IMR-90 (cell line): ENCODE data around the gene ARL6IP5. TPM values are rescaled to one million over a fixed set of nuclear protein-coding genes. Genes with fewer than 3 reads are reported as not detected.

ENCODE experiments used
- ATAC-seq: fragments of 200-7000 bp; cut with Tn5 transposase; 2 replicates; pipeline ENCODE4 v1.9.1; 2020; ENCODE audit warnings: low read depth, mild to moderate bottlenecking, moderate library complexity
- BruUV-seq: library from RNA; stranded (reverse); fragments of 400-500 nt; replicated peaks from 2 replicates; lab custom pipeline; 2021; lab: Mats Ljungman, UMichigan
- CTCF ChIA-PET: fragments of 300-600 bp; formaldehyde crosslinking; extraction: SDS; loops from one replicate; lab custom pipeline; 2021; ENCODE audit warnings: antibody characterized with exemption; lab: Yijun Ruan, JAX
- POLR2A ChIA-PET: fragments of 300-600 bp; sonication (Branson Sonifier 250); formaldehyde crosslinking; loops from one replicate; lab custom pipeline; 2022; ENCODE audit warnings: antibody characterized with exemption; ENCODE audit not compliant: unreplicated experiment; lab: Charles Lee
- DNase-seq: peaks from one replicate; pipeline ENCODE4 v3.0.0; 2013
- H2AFZ ChIP-seq: replicated peaks from 2 replicates; pipeline ENCODE3; 2013; ENCODE audit warnings: low read length, mild to moderate bottlenecking; ENCODE audit not compliant: poor library complexity
- H2AK5ac ChIP-seq: 2 replicates; pipeline ENCODE4 v1.6.1; 2013; ENCODE audit warnings: low read depth, low read length, inconsistent platforms
- H2AK9ac ChIP-seq: replicated peaks from 2 replicates; pipeline ENCODE3; 2013; ENCODE audit warnings: mild to moderate bottlenecking, low read depth, low read length, moderate library complexity; ENCODE audit not compliant: poor library complexity
- H2BK120ac ChIP-seq: 2 replicates; pipeline ENCODE4 v1.6.1; 2013; ENCODE audit warnings: low read depth, low read length, inconsistent platforms
- H2BK15ac ChIP-seq: 3 replicates; pipeline ENCODE4 v1.6.1; 2013; ENCODE audit warnings: low read depth, low read length, inconsistent platforms
- H2BK20ac ChIP-seq: 2 replicates; pipeline ENCODE4 v1.6.1; 2013; ENCODE audit warnings: low read depth, mild to moderate bottlenecking, inconsistent platforms, low read length, moderate library complexity
- H2BK5ac ChIP-seq: 2 replicates; pipeline ENCODE4 v1.6.1; 2013; ENCODE audit warnings: mild to moderate bottlenecking, low read depth, low read length, inconsistent platforms; ENCODE audit not compliant: poor library complexity, severe bottlenecking
- H3K14ac ChIP-seq: replicated peaks from 2 replicates; pipeline ENCODE4 v1.6.1; 2013; ENCODE audit warnings: low read depth, low read length, inconsistent platforms
- H3K18ac ChIP-seq: 2 replicates; pipeline ENCODE4 v1.6.1; 2013; ENCODE audit warnings: low read depth, low read length, control low read depth
- H3K23ac ChIP-seq: 2 replicates; pipeline ENCODE4 v1.6.1; 2013; ENCODE audit warnings: low read depth, low read length, inconsistent platforms
- H3K27ac ChIP-seq: 2 replicates; pipeline ENCODE4 v1.5.1; 2013; ENCODE audit warnings: mild to moderate bottlenecking, control low read depth, low read length; ENCODE audit not compliant: insufficient read depth
- H3K27me3 ChIP-seq: 2 replicates; pipeline ENCODE4 v1.6.1; 2013; ENCODE audit warnings: low read length; ENCODE audit not compliant: control insufficient read depth, insufficient read depth
- H3K36me3 ChIP-seq: 2 replicates; pipeline ENCODE4 v1.6.1; 2013; ENCODE audit warnings: low read length, mixed read lengths; ENCODE audit not compliant: control insufficient read depth, insufficient read depth
- H3K4ac ChIP-seq: 2 replicates; pipeline ENCODE4 v1.6.1; 2013; ENCODE audit warnings: low read depth, low read length, inconsistent platforms
- H3K4me1 ChIP-seq: 2 replicates; pipeline ENCODE4 v1.6.1; 2013; ENCODE audit warnings: low read length, mixed read lengths; ENCODE audit not compliant: control insufficient read depth, insufficient read depth
- H3K4me2 ChIP-seq: 2 replicates; pipeline ENCODE4 v1.6.1; 2013; ENCODE audit warnings: low read depth, mild to moderate bottlenecking, control low read depth, low read length, moderate library complexity
- H3K4me3 ChIP-seq: 2 replicates; pipeline ENCODE4 v1.5.1; 2013; ENCODE audit warnings: low read depth, mild to moderate bottlenecking, control low read depth, low read length, moderate library complexity; ENCODE audit not compliant: insufficient read depth
- H3K56ac ChIP-seq: 2 replicates; pipeline ENCODE4 v1.6.1; 2013; ENCODE audit warnings: low read length, inconsistent platforms; ENCODE audit not compliant: insufficient read depth; ENCODE audit errors: extremely low read depth
- H3K79me1 ChIP-seq, 2 experiments: 2 replicates each; pipeline ENCODE4 v1.6.1; 2013; ENCODE audit warnings: low read length in 2 of 2, inconsistent platforms in 1 of 2, low read depth in 1 of 2
- H3K9ac ChIP-seq: 2 replicates; pipeline ENCODE4 v1.6.1; 2013; ENCODE audit warnings: low read depth, low read length, control low read depth
- H3K9me1 ChIP-seq: 2 replicates; pipeline ENCODE4 v1.6.1; 2013; ENCODE audit warnings: low read length, inconsistent platforms; ENCODE audit not compliant: insufficient read depth
- H3K9me3 ChIP-seq: 2 replicates; pipeline ENCODE4 v1.6.1; 2013; ENCODE audit warnings: low read length; ENCODE audit not compliant: control insufficient read depth, insufficient read depth
- H4K20me1 ChIP-seq: 2 replicates; pipeline ENCODE4 v1.6.1; 2013; ENCODE audit warnings: low read length, inconsistent platforms; ENCODE audit not compliant: insufficient read depth
- H4K5ac ChIP-seq: 2 replicates; pipeline ENCODE4 v1.6.1; 2013; ENCODE audit warnings: mild to moderate bottlenecking, low read depth, low read length, control low read depth
- H4K8ac ChIP-seq, 2 experiments: 2 replicates each; pipeline ENCODE4 v1.6.1; 2013; ENCODE audit warnings: low read depth in 2 of 2, low read length in 2 of 2, control low read depth in 1 of 2, inconsistent platforms in 1 of 2
- H4K91ac ChIP-seq: 2 replicates; pipeline ENCODE4 v1.6.1; 2013; ENCODE audit warnings: low read depth, low read length, inconsistent platforms; ENCODE audit not compliant: insufficient read depth
- BHLHE40 ChIP-seq: fragments of 150-350 bp; IDR thresholded peaks from 2 replicates; pipeline ENCODE4 v1.6.1; 2016; ENCODE audit warnings: mild to moderate bottlenecking, low read depth, low read length
- CEBPB ChIP-seq: IDR thresholded peaks from 2 replicates; pipeline ENCODE4 v1.6.1; 2012; ENCODE audit warnings: low read depth, low read length, improper control_type of control experiment
- CHD1 ChIP-seq: IDR thresholded peaks from 2 replicates; pipeline ENCODE4 v1.6.1; 2012; ENCODE audit warnings: low read depth, low read length, improper control_type of control experiment
- CTCF ChIP-seq: conservative IDR thresholded peaks from 2 replicates; pipeline ENCODE4 v1.5.1; 2012; ENCODE audit warnings: mild to moderate bottlenecking, low read depth, low read length, improper control_type of control experiment
- ELK1 ChIP-seq: fragments of 150-350 bp; IDR thresholded peaks from 2 replicates; pipeline ENCODE4 v1.6.1; 2016; ENCODE audit warnings: low read depth, mild to moderate bottlenecking, low read length, moderate library complexity, borderline replicate concordance
- FOS ChIP-seq: fragments of 150-350 bp; IDR thresholded peaks from 2 replicates; pipeline ENCODE4 v1.6.1; 2016; ENCODE audit warnings: low read depth, low read length
- MAFK ChIP-seq: IDR thresholded peaks from 2 replicates; pipeline ENCODE4 v1.6.1; 2012; ENCODE audit warnings: low read depth, low read length, improper control_type of control experiment
- MAZ ChIP-seq: IDR thresholded peaks from 2 replicates; pipeline ENCODE4 v1.6.1; 2012; ENCODE audit warnings: low read depth, mild to moderate bottlenecking, low read length, improper control_type of control experiment, moderate library complexity, borderline replicate concordance
- MXI1 ChIP-seq: IDR thresholded peaks from 2 replicates; pipeline ENCODE4 v1.6.1; 2012; ENCODE audit warnings: low read depth, mild to moderate bottlenecking, low read length, moderate library complexity, borderline replicate concordance
- NFE2L2 ChIP-seq: fragments of 150-350 bp; IDR thresholded peaks from 2 replicates; pipeline ENCODE4 v1.6.1; 2016; ENCODE audit warnings: low read depth, mild to moderate bottlenecking, low read length
- POLR2A ChIP-seq: IDR thresholded peaks from 2 replicates; pipeline ENCODE4 v1.6.1; 2012; ENCODE audit warnings: mild to moderate bottlenecking, low read depth, low read length
- RAD21 ChIP-seq: IDR thresholded peaks from 2 replicates; pipeline ENCODE4 v1.6.1; 2012; ENCODE audit warnings: low read length, improper control_type of control experiment
- RCOR1 ChIP-seq: IDR thresholded peaks from 2 replicates; pipeline ENCODE4 v1.6.1; 2012; ENCODE audit warnings: mild to moderate bottlenecking, low read length, improper control_type of control experiment; ENCODE audit not compliant: insufficient replicate concordance
- RFX5 ChIP-seq: IDR thresholded peaks from 2 replicates; pipeline ENCODE4 v1.8.0; 2012; ENCODE audit warnings: low read depth, mild to moderate bottlenecking, low read length, moderate library complexity
- SMC3 ChIP-seq: fragments of 150-350 bp; IDR thresholded peaks from 2 replicates; pipeline ENCODE4 v1.6.1; 2016; ENCODE audit warnings: low read depth, mild to moderate bottlenecking, antibody characterized with exemption, low read length, moderate library complexity
- USF2 ChIP-seq: fragments of 150-350 bp; IDR thresholded peaks from 2 replicates; pipeline ENCODE4 v1.6.1; 2017; ENCODE audit warnings: mild to moderate bottlenecking, antibody characterized with exemption, low read length, low read depth
- dilution Hi-C: fragments of 300-500 bp; cut with HindIII; formaldehyde crosslinking; loops from one replicate; pipeline ENCODE4 v1.14.3; 2018; ENCODE audit warnings: low sequenced_read_pairs; ENCODE audit not compliant: unreplicated experiment
- in situ Hi-C: fragments of 300-500 bp; cut with MboI; formaldehyde crosslinking; loops from 3 replicates; pipeline ENCODE4 v1.14.3; 2019; ENCODE audit warnings: low sequenced_read_pairs, inconsistent platforms, mixed read lengths
- intact Hi-C: fragments of 100-400 bp; cut with micrococcal nuclease; formaldehyde crosslinking; loops from 2 replicates; pipeline ENCODE4 v1.10.0; 2022
- polyA plus RNA-seq, 3 experiments: library from polyadenylated mRNA; depleted of rRNA; stranded (reverse); fragments of >200 nt; gene quantifications; 2 replicates each; pipeline ENCODE4 v1.2.3, GENCODE V29; 2012; ENCODE audit warnings: low replicate concordance in 1 of 3
- total RNA-seq: library from RNA; depleted of rRNA; stranded (reverse); fragments of >200 nt; gene quantifications from 2 replicates; pipeline ENCODE4 v1.2.3, GENCODE V29; 2012

ARL6IP5 gene
- total and polyA plus RNA-seq, 2 of the 4 experiments (the other 2 are of a cell fraction): 76.4 to 98.8 TPM

DNA sequence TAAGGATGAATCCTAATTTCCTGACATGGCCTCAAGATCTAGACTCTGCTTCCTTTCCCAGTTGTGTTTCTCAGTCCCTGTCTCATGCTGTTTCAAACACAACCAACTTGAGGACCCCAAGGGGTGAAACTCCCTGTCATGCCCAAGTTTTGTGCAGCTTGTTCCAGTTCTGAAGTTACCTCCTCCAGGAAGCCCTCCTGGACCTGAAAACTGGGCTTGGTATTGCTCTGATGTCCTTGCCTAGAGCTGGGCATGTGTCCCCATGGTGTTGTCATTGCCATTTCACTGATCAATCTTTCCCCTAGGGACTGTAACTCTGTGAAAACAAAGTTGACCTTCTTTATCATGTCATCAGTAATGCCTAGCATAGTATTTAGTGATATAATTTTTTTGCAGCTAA is 43.8 kb downstream of the ARL6IP5 start:
- intact Hi-C loops: loop anchor here (10.0 kb wide), 1 partner anchor 546 kb away; no protein-coding TSS in a partner anchor
- POLR2A ChIA-PET: no interaction called here
- no peak for TF ChIP-seq MAZ
- TF ChIP-seq MAFK: no peak
- TF ChIP-seq CTCF: no peak
- TF ChIP-seq BHLHE40: no peak
- no peak for TF ChIP-seq USF2
- no peak for TF ChIP-seq FOS
- no peak for TF ChIP-seq CEBPB
- TF ChIP-seq SMC3: no peak
- no peak for TF ChIP-seq ELK1
- TF ChIP-seq RCOR1: no peak
- no peak for TF ChIP-seq RAD21
- TF ChIP-seq CHD1: no peak
- TF ChIP-seq MXI1: no peak
- TF ChIP-seq POLR2A: no peak
- no peak for TF ChIP-seq RFX5
- TF ChIP-seq NFE2L2: no peak

More for the DNA sequence above, 43.8 kb downstream of the ARL6IP5 start:
- Histone ChIP-seq H2AK5ac (no peak overlapping the region), H3K27me3 (peaks cover 8% of the 10 kb centered on the region), H2AK9ac (no peak overlapping the region), H3K14ac (no peak overlapping the region), H3K23ac (no peak overlapping the region), H3K36me3 (no peaks in the 10 kb centered on the region), H3K9me3 (no peaks in the 10 kb centered on the region), H2AFZ (no peak overlapping the region), H3K4me3 (no peak overlapping the region), H3K9me1 (no peaks in the 10 kb centered on the region), H3K79me1 (no peaks in the 10 kb centered on the region), H4K8ac (no peak overlapping the region), H2BK20ac (no peak overlapping the region), H3K18ac (no peak overlapping the region), H4K5ac (no peak overlapping the region), H3K9ac (no peak overlapping the region), H2BK5ac (no peak overlapping the region), H2BK120ac (no peak overlapping the region), H4K91ac (no peak overlapping the region), H3K4me2 (no peak overlapping the region), H3K4me1 (no peaks in the 10 kb centered on the region; the same call in 1 of the 2 replicates), H4K20me1 (no peaks in the 10 kb centered on the region), H2BK15ac (no peak overlapping the region), H3K4ac (no peak overlapping the region), H3K27ac (no peak overlapping the region), H3K56ac (no peak overlapping the region)
- dilution Hi-C loops: no loop called here
- BruUV-seq: no TSS peak
- CTCF ChIA-PET: no interaction called here
- no peak for DNase-seq
- in situ Hi-C loops: no loop called here
- ATAC-seq: no peak
